Stimulated activated CD8-positive, alpha-beta memory T cell treated with anti-CD3 and anti-CD28 coated beads, Interleukin-12 subunit alpha, Interleukin-12 subunit beta, amount 100 ng/mL, for 24 hours (primary cell): Measurements from ENCODE around the gene LSS.

Experiments used
- DNase-seq: peaks from one replicate; pipeline ENCODE4 v3.0.0-alpha.2; 2020; ENCODE audit errors: extremely low read depth

The LSS gene

DNA sequence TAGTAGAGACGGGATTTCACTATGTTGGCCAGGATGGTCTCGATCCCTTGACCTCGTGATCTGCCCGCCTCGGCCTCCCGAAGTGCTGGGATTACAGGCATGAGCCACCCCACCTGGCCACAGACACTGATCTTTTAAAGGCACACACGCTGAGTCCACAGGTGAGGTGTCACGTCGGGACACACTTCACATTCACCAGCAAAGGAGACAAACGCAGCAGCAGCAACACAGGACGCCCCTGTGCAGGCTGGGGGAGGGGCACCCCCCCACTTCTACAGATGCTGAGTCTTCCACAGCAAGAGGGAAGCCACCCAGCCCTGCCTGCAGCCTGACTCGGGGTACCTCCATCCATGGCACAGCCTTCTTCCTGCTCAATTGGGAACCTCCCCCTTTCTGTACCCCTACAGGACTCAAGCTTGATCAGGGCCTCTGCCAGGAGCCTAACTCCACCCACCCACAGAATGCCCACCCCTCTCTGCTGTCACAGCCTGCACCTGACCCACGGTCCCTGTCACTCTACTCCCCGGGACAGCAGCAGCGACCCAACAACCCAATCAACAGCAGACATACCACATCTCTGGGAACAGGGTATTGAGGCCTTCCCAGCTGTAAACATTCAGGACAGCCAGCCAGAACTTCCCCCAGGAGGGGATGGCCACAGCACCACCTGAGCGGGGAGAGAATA lies 9.5 kb downstream of the LSS start:
- no peak for DNase-seq

DNA sequence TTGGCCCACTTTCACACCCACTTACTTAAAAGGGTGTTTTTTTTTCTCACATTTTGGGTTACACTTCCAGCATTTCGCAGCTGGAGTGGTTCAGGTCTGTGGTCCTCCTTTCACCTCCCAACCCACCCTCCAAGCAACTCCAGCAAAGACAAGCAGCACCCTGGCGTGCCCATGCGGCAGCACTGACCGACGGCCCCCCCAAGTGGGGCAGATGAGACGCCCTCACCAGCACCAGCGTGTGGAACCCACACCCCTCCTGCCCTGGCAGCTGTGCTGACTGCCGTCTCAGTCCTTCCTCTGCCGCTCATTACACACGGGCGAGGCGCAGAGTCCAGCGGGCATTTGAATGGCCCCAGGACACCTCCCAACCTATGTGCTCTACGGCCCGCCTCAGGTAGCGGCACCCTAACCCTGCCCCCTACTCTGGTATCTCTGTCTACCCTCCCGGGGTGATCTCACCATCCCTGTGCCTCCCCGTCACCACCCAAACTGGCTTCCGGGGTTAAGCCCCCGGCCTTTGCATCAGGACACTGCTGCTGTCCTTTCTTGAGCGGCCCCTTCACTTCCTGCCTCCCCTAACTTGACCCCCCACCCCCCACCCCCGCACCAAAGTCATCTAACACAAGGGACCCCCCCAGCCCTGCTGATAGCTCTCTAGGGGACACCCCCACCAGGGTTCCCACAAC lies 10.9 kb downstream of the LSS start:
- no peak for DNase-seq

DNA sequence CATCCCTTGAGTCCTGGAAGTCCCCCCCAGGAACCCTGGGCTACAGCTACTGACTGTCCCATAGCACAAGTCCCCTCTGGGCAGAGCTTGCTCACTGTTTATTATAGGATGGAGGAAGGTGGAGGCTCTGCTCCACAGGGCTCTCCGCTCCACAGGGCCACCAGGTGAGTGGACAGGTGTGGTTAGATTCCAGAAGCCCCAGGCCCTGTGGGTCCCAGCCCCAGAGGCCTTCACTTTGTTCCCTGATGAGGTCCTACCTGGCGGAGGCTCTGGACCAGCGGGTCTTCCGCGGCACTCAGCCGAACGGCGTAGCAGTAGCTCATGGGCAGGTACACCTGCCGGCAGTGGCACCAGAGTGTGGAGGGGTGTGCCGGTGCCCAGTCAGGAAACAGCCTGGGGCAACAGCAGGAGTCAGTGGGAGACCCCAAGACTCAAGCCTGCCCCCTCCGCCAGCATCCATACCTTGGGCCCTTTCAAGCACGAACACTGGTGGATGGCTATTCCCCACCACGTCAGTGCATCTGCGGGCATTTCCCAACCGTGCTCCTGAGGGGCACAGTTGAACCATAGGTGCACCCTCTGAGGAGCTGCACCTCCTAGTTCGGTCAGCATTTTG lies 12.3 kb downstream of the LSS start:
- DNase-seq, result no peak

DNA sequence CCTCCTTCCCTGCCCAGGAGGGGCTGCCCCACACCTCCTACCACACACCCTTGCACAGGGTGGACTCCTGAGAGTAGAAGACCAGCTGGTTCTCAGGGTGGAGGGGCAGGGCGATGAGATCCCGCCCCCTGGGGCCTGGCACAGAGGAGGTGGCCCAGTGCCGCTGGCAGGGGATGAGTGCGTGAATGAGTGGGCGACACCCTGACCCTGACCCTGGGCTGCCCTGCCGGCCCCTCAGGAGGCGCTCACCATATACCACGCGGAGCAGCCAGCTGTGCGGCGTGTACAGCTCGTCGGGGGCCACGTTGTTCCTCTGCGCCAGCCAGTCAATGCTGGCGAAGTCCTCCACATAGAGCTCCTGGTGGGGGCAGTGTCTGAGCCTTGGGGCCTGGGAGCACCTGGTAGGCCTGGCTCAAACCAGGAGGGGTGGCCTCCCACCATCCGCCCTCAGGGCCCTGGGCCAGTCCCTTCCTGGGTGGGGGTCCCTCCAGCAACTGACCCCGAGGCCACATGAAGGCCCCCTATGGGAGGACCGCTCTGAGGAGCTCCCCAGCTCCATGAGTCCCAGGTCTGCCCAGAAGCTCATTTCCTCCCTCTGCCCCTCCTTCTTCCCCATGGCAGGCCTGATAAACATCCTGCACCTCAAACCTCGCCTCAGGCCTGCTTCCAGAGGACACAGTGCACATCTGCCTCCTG lies 13.0 kb downstream of the LSS start:
- DNase-seq, result no peak

DNA sequence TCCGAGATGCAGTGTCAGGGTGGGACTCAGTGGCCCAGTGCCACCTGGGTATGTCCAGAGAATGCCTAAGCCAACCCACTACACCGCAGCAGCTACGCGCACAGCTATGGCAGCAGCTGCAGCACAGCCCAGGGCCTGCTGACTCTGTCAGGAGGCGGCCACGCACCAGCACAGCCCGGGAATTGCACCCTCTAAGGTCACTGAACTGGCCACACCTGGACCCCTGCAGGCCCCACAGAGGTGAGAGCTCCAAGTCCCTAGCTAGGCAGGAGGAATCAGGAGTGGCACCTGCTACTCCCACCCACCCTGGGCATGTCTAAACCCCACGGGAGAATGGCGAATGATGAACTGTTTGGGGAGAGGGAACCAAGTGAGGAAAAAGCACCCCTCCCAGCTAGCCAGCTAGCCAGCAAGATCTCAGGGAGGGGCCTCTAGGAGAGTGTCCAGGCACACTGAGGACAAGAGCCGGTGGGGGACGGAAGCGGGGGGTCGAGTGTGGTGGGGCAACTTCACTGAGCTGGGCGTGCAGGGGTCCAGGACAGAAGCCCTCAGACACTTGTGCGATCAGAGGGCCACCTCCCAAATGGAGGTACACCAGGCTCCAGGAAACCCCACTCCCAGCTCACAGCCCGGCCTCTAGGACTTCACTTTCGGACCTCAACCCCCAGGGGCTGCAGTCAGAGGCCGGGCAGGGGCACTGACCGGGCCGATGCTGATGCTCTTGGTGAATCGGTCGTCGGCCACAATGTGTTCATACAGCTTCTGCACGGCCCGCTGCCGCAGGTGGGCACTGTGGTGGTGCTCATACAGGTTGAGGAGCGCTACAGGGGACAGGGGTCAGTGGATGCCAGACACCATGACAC lies 13.9 kb downstream of the LSS start:
- no peak for DNase-seq

DNA sequence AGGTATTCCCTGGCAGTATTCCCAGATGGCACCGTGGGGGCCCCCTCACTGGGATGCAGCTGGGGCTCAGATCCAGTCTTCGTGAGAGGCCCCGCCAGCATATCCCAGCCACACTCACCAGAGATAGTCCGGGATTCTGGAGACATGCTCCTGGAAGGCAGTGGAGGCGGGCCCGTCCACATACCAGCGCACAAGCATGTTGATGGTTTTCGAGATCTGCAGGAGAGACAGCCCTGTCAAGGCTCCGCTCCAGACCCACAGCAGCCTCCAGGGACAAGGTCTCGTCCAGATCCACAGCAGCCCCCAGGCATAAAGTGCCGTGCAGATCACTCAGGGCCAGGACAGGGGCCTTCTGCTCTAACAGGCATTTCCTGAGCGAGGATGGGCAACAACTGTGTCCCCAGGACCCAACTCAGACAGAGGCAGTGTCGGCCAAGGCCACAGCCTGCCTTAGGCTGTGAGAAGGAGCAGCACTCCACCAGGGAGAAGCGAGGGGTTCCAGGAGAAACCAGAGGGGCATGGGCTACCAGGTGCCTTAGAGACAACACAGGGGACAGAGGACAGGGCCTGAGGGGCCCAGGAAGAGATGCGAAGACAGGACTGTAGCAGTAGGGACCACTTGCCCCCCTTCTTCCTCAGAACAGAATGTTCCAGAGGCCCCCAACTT lies 14.8 kb downstream of the LSS start:
- DNase-seq, result no peak

DNA sequence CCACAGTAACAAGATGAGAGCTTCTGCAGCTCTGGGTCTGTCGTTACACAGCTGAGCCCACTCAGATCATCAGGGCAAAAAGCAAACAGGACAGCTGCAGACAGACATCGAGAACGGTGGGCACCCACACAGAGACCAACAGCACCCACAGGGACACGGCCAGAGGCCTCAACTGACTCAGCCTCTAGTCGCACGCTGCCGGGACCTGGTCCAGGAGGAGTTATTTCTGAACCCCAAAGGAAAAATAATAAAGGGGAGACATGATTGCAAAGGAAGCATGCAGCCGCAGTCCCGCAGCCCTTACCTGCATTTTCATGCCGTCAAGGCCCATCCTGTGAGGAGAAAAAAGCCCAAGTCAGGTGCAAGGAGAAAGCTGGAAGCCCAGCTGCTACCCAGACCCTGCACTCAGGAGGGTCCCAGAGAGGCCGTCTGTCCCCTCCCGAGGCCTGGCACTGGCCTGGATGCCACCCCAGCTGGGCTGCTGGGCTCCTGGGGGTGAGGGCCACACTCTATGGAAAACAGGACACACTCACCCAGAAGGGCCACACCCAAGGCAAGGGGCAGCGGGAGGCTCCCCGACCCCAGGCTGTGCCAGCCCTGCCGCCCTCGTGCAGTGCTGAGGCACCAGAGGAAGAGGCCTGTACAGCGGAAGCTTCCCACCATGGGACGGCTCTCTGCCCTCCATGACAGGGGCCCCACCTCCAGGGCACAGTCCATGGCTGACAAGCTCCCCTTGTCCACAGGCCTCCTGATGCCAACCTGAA lies 15.7 kb downstream of the LSS start:
- DNase-seq, result no peak

DNA sequence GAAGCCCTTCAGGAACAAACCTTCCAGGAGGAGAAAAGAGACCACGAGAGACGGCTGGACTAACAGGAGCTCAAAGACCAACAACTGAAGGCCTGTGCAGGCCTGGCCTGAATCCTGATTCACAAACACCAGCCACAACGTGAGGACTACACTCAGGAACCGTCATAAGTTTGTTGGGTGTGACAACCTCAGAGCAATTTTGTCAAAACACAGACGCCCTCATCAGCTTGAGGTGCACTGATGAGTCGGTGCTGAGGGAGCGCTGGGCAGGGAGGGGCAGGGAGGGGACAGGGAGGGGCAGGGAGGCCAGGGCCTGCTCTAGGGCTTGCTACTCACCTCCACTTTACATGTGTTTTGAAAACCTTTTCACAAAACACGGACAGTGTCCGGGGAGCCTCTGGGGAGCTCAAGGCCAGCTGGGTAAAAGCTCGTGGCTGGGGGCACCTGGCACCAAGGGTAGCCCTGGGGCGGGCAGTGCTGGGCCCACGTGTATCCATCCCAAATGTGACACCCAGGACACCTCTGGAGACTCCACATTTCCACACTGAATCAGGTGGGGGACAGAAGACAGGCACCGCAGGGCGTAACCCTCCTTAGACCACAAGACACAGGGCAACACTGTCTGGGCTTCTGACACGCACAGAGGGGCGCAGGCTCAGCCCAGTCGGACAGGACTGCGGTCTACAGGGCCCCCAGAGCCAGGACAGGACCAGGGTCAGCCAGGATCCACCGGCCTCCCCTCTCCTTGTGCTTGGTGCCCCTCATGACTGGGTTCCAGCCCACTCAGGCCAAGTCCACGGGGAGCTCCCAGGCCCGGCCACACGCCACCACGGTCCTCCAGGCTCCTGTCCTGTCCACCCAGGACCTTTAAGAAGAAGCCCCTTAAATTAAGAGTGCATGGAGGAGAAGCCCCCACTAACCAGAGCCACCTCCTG lies 16.5 kb downstream of the LSS start:
- no peak for DNase-seq

DNA sequence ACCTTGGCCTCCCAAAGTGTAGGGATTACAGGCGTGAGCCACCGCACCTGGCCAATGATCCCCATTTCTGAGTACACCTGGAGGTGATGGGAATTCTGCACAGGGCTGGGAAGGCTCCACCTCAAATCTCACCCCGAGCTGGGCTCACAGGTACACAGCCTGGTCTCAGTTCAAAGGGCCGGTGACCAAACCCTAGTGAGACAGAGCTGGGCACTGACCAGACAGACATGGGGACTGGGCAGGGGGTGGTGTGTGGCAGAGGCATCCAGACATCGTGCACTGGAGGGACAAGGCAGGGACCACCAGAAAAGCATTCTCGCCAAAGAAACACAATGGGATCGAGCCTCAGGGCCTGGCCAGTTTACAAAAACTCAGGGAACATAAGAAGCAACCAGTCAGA lies 17.2 kb downstream of the LSS start:
- DNase-seq, result no peak

DNA sequence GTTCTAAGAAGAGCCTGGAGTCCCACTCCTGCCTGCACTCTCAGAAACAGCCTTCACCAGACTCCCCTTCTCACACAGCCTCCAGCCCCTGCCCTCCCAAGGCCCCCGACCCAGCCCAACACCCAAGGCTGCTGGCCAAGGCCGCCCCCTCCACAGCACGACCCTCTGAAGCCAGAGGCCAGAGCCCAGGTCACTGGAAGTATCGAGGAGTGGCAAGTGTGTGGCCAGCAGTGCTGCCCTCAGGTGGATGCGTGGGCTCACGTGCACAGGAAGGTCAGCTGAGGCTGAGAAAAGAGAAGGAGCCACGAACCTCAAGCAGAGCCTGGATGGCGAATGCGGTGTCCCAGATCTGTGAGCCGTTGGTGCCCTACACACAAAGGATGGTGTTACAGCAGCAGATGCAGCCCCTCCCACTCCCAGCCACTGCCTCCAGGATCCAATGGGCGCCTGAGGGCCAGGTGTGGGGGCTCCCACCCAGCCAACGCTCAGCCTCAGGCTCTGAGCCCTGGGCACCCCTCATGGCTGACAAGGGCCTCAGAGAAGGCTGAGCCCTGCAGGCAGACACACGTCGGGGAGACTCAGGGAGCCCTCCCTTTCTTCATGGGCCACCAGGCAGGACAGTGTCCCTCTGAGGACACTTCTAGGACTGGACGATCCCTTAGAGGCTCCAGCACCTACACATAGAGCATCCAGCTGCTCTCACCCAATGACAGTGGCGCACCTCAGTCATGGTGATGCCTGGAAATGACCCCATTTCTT lies 18.0 kb downstream of the LSS start:
- DNase-seq, result no peak

DNA sequence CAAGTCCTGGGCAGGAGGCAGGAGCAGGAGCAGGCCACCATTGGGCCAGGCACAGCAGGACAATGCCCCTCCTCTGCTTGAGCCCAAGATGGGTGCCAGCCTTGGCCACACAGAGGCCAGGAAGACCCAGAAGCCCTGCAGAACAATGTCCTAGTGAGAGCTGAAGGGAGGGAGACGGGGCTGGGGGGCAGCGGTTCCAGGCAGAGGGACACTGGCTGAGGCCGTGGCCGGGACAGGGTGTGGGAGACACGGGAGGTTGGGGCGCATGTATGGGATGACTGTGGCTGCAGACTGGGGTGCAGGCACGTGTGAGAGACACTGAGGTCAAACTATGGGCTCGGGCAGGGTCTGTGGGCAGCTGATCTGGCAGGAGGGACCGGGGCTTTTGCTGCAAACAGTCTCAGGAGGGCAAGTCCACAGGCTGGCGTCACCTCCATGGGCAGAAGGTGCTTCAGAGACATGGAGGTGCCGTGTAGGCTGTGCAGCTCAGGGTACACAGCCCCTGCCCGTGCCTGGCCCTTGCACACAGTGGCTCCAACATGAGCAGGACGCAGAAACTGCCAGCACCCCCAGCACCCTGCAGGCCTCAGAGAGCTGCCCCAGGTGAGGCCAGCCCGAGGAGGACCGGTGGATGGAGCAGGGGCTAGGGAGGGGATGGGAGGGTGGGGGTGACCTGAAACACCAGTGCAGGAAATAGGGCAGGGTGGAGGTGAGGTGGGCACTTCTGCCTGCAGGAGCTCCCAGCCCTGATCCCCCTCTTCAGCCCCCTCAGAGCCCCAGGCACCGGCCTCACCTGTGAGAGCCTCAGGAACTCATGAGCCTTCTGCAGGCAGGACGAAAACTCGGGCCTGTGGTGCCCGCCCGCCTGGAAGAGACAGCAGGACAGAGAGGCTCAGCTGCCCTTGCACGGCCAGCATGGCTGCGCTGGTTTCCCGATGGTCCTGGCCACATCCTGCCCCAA lies 19.5 kb downstream of the LSS start:
- DNase-seq, result no peak

DNA sequence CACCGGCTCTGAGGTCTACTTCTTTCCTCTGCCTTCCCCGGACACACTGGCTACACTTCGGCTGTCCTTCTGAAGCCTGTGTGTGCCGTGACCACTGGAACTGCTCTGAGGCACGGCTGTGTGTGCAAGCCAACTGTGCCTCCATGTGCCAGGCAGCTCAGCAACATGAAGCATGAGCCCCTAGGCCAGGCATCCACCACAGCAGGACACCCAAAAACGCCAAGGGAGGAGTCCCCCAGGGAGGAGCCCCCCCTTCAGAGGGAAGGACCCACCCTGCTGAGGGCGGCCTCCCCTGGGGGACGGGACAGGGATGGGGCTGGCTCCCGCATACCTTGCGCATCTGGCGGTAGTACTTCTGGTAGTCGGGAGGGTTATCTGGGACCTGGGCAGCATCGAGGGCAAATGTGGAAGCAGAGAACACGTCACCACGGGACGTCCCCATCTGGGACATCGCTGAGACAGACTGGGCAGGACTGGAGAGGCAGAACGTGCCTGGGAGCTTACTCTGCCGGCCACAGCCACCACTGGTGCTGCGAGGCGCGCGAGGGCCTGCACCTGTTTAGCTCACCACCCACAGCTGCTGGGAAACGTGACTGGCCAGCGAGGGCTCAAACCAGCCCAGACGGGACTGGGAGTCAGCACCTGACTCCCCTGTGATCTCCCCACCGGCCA lies 20.5 kb downstream of the LSS start:
- DNase-seq, result no peak

DNA sequence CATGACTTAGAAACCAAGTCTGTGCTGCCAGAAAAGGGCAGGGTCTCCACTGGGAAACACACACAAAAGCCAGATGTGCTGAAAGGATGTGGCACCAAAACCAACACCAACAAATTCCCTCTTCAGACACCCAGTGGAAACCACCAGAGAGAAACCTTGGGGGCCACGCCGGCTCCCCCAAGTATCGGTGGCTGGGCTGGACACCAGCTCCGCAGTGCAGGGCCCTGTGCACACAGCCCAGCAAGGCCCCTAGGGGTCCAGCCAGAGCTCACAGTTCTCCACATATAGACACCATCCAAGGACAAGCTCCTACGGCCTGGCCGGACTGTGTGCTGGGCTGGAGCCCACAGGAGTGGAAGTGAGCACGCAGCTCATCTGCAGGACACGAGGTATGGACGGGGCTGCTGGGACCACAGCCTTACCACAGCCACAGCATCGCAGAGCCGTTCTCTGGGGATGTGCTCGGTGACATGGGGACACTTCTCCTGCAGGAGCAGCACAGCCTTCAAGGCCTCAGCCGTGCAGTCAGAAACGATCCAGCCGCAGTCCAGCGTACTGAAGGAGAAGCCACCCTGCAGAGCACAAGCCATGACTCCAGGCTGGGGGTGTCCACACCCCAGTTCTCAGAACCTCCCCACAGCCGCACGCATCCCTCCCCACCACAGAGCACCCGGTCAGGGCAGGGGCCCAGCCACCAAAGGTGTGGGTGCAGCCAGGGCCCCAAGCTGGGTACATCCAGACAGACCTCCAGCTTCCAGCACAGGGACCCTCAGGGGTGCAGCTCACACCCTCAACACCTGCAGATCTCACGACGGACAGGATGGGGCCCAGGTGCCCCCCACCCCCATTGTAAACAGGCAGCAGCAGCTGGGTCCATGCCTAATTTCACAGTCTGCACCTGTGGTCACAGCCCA lies 21.3 kb downstream of the LSS start:
- no peak for DNase-seq

DNA sequence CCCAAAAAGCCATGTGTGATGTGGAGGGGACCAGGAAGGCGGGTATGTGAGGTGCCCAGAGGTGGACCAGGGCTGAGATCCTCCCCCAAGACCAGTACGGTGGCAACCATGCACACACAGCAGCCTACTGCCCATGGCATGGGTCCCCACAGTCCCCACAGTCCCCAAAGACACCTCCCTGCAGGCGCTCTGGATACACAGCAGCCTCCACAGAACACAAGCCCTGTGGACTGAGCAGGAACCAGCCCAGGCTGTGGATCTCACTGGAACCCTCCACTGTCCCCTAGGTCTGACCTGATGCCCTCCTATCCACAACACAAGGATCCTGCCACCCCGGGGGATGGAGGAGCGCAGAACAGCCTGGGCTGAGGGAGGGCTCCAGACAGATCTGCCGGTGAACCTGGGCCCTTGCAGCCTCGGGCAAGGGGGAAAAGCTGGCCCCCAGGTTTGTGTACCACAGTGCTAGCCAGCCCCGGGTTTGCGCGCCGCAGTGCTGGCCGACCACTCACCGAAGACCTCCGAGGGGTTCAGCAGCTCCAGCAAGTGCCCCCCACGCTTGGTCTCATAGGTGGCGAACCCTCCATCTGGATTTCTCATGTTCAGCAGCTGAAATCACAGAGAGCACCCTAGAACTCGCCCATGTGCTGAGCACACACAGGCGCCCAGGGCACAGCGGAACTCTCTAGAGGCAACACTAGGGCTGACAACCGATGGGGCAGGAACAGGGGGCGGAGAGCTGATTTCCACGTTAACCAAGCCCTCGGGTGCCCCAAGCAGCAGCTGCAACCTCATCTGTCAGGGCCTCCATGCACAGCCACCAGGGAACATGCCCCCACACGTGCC lies 22.2 kb downstream of the LSS start:
- no peak for DNase-seq

DNA sequence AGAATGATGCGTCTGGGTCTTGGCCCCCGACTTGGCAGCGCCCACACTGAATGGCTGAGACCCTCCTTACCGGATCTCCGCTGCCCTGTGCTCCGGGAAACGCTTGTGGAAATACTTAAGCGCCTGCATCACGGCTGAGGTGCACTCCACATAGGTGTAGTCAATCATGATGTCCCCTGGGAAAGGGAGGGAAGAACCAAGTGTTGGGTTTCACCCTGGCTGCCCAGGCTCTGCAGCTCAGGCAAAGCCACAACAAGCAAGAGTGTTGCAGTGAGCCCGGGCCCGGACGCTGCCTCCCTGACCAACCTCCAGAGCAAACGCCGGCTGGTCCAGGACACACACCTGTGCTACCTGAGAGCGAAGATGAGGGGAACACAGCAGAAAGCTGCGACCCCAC lies 22.8 kb downstream of the LSS start:
- no peak for DNase-seq
